Panc1 (cell line): Measurements from ENCODE around the gene SLC39A7.

Experiments used
- CTCF ChIP-seq: fragments of 450-650 bp; IDR thresholded peaks from 2 replicates; pipeline ENCODE4 v1.5.1; 2017; ENCODE audit warnings: mild to moderate bottlenecking
- POLR2AphosphoS5 ChIP-seq: IDR thresholded peaks from 2 replicates; pipeline ENCODE4 v1.6.1; 2012; ENCODE audit warnings: mild to moderate bottlenecking, low read depth, low read length, moderate library complexity
- SIN3A ChIP-seq: IDR thresholded peaks from 2 replicates; pipeline ENCODE4 v1.6.1; 2012; ENCODE audit warnings: low read depth, mild to moderate bottlenecking, low read length, moderate library complexity, borderline replicate concordance; ENCODE audit not compliant: insufficient read depth
- TCF7L2 ChIP-seq: IDR thresholded peaks from 2 replicates; pipeline ENCODE4 v1.6.1; 2011; ENCODE audit warnings: mild to moderate bottlenecking, low read depth, low read length, inconsistent platforms
- TF ChIP-seq, protein P1 (sequence below), 2 experiments: IDR thresholded peaks; 2 replicates each; pipeline ENCODE4 v1.6.1; 2011 to 2012; ENCODE audit warnings: low read depth in 2 of 2, control low read depth in 1 of 2, low read length in 1 of 2, mild to moderate bottlenecking in 1 of 2, moderate library complexity in 1 of 2; ENCODE audit not compliant: insufficient read depth in 1 of 2

GRCh38 chr6:33241968-33242367 is 41.3 kb downstream of the SLC39A7 start:
- TF ChIP-seq CTCF (no peak), POLR2AphosphoS5 (no peak), TCF7L2 (no peak), SIN3A (no peak)
- TF ChIP-seq, protein P1, sequence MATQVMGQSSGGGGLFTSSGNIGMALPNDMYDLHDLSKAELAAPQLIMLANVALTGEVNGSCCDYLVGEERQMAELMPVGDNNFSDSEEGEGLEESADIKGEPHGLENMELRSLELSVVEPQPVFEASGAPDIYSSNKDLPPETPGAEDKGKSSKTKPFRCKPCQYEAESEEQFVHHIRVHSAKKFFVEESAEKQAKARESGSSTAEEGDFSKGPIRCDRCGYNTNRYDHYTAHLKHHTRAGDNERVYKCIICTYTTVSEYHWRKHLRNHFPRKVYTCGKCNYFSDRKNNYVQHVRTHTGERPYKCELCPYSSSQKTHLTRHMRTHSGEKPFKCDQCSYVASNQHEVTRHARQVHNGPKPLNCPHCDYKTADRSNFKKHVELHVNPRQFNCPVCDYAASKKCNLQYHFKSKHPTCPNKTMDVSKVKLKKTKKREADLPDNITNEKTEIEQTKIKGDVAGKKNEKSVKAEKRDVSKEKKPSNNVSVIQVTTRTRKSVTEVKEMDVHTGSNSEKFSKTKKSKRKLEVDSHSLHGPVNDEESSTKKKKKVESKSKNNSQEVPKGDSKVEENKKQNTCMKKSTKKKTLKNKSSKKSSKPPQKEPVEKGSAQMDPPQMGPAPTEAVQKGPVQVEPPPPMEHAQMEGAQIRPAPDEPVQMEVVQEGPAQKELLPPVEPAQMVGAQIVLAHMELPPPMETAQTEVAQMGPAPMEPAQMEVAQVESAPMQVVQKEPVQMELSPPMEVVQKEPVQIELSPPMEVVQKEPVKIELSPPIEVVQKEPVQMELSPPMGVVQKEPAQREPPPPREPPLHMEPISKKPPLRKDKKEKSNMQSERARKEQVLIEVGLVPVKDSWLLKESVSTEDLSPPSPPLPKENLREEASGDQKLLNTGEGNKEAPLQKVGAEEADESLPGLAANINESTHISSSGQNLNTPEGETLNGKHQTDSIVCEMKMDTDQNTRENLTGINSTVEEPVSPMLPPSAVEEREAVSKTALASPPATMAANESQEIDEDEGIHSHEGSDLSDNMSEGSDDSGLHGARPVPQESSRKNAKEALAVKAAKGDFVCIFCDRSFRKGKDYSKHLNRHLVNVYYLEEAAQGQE (IDR thresholded peaks at IDR 0.05; ENCODE audit: insufficient read depth in 1 of 2, low read depth in 2 of 2, low read length in 1 of 2) = no peak
